Measurements from ENCODE around the gene ABCE1. TPM values are rescaled to one million over a fixed set of nuclear protein-coding genes. Genes with fewer than 3 reads are reported as not detected.
A peak's percentile ranks its signal among the peaks of the same experiment; 100 is the strongest.

Gene ABCE1
- polyA plus RNA-seq (ENCODE audit: insufficient read length): 90.3 TPM
- long read RNA-seq, donor 1, transcript ABCE1-201 (18 exons, 3,921 nt): major isoform, 10 of 10 reads
- long read RNA-seq, donor 1, partial matches to known transcripts: 0 of 10 reads
- long read RNA-seq, donor 1, other reads (novel, unspliced or antisense): 0 of 10 reads
- long read RNA-seq, donor 2, partial matches to known transcripts: 0 of 8 reads
- long read RNA-seq, donor 2, other reads (novel, unspliced or antisense): 0 of 8 reads
- long read RNA-seq, donor 3, transcript ABCE1-201 (18 exons, 3,921 nt): major isoform, 9 of 28 reads
- long read RNA-seq, donor 3, partial matches to known transcripts: 19 of 28 reads
- long read RNA-seq, donor 3, other reads (novel, unspliced or antisense): 0 of 28 reads
- long read RNA-seq, donor 4: 0 reads
- long read RNA-seq, donor 5, transcript ABCE1-201 (18 exons, 3,921 nt): major isoform, 10 of 31 reads
- long read RNA-seq, donor 5, partial matches to known transcripts: 21 of 31 reads
- long read RNA-seq, donor 5, other reads (novel, unspliced or antisense): 0 of 31 reads
- long read RNA-seq, donor 6, transcript ABCE1-201 (18 exons, 3,921 nt): major isoform, 7 of 8 reads
- long read RNA-seq, donor 6, partial matches to known transcripts: 0 of 8 reads
- long read RNA-seq, donor 6, other reads (novel, unspliced or antisense): 0 of 8 reads
- long read RNA-seq, donor 7, transcript ABCE1-201 (18 exons, 3,921 nt): major isoform, 14 of 22 reads
- long read RNA-seq, donor 7, partial matches to known transcripts: 6 of 22 reads
- long read RNA-seq, donor 7, other reads (novel, unspliced or antisense): 0 of 22 reads
- long read RNA-seq, donor 8, partial matches to known transcripts: 6 of 9 reads
- long read RNA-seq, donor 8, other reads (novel, unspliced or antisense): 0 of 9 reads

DNA sequence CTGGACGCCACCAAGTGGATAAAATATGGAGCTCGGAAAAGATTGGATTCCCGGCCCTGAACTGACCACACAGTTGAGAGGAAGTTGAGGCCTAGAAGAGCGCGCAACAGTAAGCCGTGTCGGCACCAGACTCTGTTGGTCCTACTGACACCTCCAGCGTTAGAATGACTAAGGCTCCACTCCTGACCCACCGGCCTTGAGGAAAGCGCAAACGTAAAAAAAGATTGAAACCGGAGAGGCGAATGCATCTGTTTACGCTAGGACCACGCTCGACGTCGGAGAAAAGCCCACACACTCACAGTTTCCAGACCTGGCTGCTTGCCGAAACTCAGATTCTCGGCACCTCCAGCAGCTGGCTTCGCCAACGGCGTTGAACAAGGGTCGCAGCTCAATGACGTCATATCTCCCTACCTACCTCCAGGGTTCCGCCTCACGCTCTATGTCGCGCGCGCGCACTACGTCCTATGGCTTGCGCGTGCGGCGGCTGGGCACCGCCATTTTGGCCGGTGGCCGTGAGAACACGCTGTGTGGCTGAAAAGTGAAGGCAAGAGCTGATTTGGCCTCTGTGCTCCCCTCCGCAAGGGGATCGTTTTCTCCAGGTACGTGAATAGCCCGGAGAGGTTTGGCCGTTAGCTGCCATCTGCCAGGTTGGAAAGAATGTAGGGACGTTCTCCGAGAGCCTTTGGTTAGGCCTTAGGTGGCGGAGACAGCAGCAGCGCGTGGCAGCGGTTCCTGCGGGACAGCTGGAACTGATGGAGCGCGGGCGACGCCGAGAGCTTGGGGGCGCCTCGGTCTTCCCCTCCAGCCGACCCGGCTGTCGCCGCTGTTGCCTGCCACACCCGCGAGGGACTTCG lies at the start of gene ABCE1, which contains the start of gene ANAPC10:
Gene ABCE1, plus strand, starts transcription at position 491 of the 854 bp plus-strand sequence. CDS start 6,102 bp downstream, outside the sequence.
Gene ANAPC10, minus strand, starts transcription at position 376 of the 854 bp plus-strand sequence. CDS start 2,097 bp downstream, outside the sequence.
- DNase-seq: peak; percentile 97

DNA sequence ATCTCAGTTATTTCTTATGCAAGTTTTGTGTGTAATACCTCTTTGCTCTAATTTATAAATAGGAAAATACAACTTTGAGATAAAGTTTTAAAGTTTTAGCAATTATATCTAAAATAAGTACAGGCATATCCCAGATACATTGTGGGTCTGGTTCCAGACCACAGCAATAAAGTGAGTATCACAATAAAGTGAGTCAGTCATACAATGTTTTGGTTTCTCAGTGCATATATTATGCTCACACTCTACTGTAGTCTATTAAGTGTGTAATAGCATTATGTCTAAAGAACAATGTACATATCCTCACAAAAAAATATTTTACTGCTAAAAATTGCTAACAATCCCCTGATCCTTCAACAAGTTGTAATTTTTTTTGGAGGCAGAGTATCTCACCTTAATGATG lies 49.3 kb upstream of the ABCE1 start:
- DNase-seq: no peak

DNA sequence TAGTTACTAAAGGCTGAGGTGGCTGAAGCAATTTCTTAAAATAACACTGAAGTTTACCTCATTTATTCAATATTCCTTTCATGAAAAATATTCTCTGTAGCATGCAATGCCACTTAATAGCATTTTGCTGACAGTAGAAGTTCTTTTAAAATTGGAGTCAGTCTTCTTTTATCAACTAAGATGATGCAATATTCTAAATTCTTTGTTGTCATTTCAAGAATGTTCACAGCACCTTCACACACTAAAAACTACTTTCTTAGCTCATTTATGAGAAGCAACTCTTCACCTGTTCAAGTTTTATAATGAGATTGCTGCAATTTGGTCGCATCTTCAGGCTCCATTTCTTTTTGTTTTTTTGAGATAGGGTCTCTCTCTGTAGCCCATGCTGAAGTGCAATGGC lies 48.9 kb upstream of the ABCE1 start:
- no peak for DNase-seq

GRCh38 chr4:145055533-145056257 lies 42.4 kb upstream of the ABCE1 start:
- DNase-seq: no peak

GRCh38 chr4:145056325-145057130 lies 41.6 kb upstream of the ABCE1 start:
- no peak for DNase-seq

GRCh38 chr4:145058256-145058655 lies 39.9 kb upstream of the ABCE1 start:
- DNase-seq: no peak

- DNase-seq: peak; percentile 41
Measured at GRCh38 chr4:145061318-145061920, 36.7 kb upstream of the ABCE1 start.

DNA sequence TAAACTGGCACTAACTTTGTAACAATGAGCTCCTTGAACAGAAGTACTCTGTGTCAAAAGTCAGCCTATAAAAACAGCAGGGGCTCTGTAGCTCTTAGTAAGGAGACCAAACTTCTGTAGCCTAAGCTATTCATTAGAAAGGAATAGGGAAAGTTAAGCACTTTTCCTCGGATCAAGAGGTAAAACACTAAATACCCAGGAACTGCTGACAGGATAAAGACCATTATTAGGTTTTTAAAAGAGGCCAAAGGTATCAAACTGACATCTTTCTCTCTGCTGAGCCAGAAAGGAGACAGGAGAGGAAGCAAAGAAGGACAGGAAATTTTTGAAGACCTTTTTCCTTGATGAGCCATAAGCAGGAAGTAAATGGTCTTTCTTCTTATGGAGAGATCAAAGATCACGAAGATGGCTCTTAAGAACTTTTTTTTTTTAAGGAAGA lies 32.0 kb upstream of the ABCE1 start:
- DNase-seq: peak; percentile 10

GRCh38 chr4:145069361-145069760 lies 28.8 kb upstream of the ABCE1 start:
- DNase-seq: no peak

DNA sequence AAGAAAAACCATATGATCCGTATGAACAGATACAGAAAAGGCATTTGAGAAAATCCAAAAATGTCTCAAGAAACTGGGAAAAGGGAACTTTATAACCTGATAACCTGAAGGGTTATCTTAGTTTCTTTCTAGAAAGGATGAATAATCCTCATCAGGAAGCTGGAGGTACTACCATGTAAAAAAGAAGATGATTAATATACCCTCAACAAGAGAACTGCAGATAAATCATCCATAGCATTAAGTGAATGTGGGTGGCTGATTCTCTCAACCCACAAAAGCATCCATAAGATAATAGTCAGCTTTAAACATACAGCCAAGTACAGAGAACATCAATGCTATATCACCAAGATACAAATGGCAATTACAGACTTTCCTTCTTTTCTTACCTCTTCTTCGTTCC lies 26.6 kb upstream of the ABCE1 start:
- no peak for DNase-seq

- no peak for DNase-seq
Measured at GRCh38 chr4:145075742-145076468, 22.2 kb upstream of the ABCE1 start.

- no peak for DNase-seq
Measured at GRCh38 chr4:145076469-145076855, 21.6 kb upstream of the ABCE1 start.

- DNase-seq: no peak
Measured at GRCh38 chr4:145081756-145082155, 16.4 kb upstream of the ABCE1 start.

DNA sequence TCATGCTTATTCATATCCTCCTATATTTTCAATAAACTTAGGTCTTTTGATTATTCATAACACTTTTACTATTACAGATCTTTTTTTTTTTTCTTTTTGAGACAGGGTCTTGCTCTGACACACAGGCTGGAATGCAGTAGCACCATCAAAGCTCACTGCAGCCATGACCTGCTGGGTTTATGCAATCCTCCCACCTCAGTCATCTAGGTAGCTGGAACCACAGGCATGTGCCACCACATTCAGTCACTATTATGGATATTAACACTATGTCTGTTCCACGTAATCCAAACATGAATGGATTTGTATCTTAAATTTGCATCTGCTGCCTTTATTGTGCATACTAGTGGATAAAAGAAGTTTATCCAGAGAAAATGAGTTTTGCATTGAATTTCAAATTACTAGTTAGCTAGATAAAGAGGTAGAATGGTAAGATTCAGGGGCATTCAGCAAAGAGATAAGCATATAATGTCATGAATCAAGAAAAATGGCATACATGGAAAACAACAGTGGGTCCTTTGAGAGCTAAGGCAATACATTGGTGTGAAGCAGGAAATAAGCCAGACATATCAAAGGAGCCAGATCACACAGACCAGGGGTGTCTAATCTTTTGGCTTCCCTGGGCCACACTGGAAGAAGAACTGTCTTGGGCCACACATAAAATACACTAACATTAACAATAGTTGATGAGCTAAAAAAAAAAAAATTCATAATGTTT lies 14.1 kb upstream of the ABCE1 start:
- no peak for DNase-seq

DNA sequence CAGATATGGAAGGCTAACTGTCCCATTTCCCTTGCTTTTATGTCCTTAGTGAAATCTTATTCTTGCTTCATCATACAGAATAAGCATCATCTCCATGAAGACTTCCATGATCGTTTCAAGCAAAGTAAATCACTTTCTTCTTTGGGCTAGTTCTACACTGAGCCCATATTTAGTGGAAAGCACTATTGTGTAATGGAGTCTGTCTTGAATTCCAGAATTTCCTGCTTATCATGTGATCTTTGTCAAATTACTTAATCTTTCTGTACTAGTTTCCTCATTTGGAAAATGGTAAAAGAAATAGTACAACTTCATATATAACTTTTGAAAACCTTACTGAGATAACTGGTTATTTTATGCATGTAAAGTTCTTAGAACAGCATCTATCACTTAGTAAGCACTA lies 7.7 kb upstream of the ABCE1 start:
- DNase-seq: no peak

GRCh38 chr4:145093638-145094037 lies 4.5 kb upstream of the ABCE1 start:
- DNase-seq: no peak

GRCh38 chr4:145097331-145097820 lies 735 bp upstream of the ABCE1 start:
- DNase-seq: no peak

DNA sequence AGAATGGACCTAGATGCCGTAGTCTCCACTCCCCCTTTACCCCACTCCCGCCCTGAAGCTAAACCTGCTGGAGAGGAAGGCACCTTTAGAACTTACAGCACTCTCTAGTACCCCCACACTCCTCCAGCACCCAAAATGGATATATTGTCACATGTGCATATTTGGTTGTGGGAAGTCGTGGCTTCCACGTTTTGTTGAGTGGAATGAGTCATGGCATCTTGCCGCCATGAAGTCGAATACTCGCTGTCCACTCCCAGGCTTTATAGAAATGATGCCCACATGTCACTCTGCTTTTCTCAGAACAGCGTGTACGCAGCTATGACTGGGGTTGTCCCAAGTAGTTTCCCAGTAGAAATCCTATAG lies 545 bp downstream of the ABCE1 start:
- peak; percentile 32 for DNase-seq
